TTC549 (cell line): ENCODE data around the gene MRPS6.

ENCODE experiments used
- FAIRE-seq: peaks from 2 replicates; lab custom pipeline; 2012; peaks lifted over from hg19 to GRCh38; lab: Jason Lieb, UNC

Gene MRPS6

DNA sequence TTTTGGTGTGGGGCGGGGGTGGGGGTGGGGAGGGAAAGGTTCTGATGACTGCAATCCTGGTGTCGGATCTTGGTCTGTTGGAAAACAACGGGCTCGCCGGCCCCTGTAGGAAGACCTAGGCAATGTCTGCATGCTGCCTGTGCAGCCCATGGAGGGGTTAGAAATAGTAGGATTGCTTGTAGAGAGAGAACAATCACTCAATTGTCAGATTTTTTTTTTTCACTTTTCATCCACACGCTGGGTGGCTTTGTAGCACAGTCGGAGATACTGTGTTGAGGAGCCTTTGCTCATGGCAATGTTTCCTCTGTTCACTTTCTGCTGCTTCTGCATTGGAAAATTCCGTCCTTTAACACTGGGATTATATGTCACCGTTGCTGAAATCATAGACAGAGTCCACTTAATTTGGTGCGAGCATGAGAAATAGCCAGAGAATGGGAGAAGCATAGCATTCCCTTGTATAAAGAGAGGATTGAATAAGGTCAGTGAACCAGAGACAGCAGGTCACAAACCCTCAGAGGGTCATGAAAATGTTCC is 107.5 kb downstream of the MRPS6 start:
- FAIRE-seq = no peak

GRCh38 chr21:34181431-34182039 is 108.2 kb downstream of the MRPS6 start:
- FAIRE-seq = no peak

GRCh38 chr21:34182436-34182835 is 109.1 kb downstream of the MRPS6 start:
- FAIRE-seq = no peak

DNA sequence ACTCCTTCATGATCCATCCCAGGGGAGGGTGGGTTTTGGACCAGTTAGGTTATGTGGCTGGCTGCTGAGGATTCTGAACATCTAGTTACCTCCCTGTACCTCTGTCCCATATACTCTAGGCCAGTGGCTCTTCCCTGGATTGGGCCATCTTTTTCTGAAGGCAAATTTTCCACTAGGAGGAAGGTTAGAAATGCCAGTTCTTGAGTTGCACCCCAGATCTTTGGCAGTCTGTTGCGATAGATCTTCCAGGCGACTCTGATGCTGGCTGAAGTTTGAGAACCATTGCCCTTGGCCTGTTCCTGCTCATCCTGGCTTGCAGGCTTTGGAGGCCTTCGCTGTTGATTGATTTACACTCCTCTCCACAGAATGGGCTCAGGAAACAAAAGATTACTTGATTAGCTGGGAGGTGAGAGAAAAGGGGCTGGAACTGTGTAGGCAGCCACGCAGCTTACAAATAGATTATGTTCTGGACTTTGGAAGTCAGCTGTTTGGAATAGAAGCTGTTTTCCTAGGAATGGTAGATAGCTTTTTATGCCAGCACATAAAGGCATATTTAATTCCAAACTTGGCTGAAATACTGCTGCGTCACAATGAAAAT is 110.1 kb downstream of the MRPS6 start:
- no peak for FAIRE-seq

DNA sequence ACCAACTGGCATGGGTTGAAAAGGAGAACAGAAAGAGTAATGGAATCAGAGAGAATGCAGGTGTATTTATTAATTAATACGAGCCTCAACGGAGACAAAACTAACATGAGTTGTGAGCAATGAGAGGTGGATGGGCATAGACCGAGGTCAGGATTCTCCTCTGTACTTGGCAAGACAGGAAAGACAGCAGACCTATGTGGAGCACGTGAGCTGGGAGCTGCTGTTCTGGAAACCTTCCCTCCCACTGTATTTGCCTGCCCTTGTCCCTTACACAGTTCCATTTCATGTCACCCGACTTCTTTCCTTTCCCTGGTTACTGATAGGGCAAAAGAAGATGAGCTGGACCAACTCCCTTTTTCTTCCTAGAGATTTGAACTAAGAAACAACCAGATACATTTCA is 110.9 kb downstream of the MRPS6 start:
- FAIRE-seq = no peak

DNA sequence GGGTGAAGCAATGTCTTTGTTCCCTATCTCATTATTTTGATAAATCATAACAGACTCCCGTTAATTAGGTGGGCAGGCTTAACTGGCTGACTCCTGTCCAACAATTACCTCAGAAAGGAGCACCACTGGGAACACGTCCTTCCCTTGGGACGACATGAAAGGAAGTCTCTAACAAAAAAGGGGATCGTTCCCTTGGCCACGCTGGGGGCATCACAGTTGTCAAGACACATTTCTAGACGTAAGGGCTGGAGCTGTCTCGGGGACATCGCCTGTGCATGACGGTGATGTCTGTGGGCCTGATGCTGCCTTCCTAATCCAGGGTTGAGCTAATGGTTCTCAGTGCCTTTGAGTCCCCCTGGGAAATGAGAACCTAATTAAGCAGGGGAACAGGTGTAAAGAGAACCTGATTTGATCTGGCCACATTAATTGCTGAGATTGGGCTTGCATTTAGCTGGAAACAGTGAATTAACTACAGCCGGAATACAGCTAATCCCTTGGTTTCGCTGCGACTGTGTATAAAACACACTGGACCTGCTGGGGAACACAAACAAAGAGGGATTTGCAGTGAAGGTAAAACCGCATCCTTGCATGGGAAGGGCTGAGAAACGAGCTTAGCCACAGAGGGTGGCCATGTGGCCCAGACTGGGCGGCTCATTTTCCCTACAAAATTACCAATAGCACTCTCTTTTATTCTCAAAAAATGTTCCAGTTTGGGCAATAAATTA is 111.8 kb downstream of the MRPS6 start:
- FAIRE-seq = no peak

- no peak for FAIRE-seq
Measured at GRCh38 chr21:34186109-34186719, 112.8 kb downstream of the MRPS6 start.

DNA sequence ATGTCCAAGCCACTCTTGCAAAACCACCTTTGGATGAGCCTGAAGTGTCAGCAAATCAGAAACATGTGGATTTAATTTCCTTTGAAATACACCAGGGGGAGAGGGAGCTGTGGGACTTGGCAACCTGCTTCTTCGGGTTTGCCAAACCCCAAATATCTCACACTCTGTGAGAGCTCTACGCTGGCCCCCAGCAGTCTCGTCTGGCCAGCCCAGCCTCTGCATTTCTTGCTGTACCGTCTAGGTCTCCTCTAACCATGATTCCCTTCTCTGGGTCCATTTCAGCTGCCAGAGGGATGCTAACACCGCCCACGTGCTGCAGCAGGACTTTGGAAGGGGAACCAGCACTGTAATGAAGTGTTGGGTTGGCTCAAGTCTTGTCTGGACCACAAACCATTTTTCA is 114.6 kb downstream of the MRPS6 start:
- no peak for FAIRE-seq

GRCh38 chr21:34189506-34189905 is 116.1 kb downstream of the MRPS6 start:
- no peak for FAIRE-seq

DNA sequence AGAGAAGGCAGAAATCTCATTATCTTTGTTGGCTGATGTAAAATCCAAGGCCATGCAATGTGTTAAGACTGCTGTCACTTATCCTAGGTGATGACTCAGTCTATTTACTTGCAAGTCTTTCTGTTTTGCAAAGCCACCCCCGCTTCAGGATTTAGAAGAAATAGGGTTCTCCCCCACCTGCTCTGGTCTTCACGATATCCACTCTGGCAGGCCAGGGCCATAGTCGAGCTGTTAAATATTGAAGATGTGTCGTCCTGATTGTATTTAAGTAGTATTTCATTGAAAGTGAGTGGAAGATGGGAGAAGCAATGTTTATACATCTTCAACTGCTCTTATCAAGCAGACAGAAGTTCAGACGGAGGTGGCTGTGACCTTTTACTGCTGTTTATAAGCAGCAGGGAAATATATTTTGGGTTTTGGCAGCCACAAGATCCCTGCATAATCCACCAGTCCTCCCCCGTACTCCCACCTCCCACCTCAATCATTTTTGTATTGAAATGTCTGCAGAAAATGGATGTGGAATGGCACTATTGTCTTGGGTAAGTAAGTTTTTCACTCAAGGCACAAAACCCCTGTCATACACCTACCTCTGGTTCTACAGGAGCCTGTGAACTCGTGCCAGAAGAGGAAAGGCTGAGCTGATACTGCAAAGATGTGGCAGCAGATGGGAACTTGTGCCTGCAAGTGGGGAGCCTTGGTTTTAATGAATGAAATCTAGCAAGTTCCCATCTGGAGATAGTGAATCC is 117.4 kb downstream of the MRPS6 start:
- no peak for FAIRE-seq

GRCh38 chr21:34191876-34192275 is 118.5 kb downstream of the MRPS6 start:
- no peak for FAIRE-seq
